GM10248 (cell line): ENCODE data around the gene ARFGEF3.
"Not testable (repeated sequence)": the region's sequence is repeated elsewhere in the genome, so short reads cannot be mapped to it uniquely, and the experiment has no call there.

ENCODE experiments used
- CTCF ChIA-PET: fragments of 300-600 bp; sonication (Branson Sonifier 250); formaldehyde crosslinking; extraction: SDS; loops from one replicate; lab custom pipeline; 2021; ENCODE audit warnings: antibody characterized with exemption; lab: Yijun Ruan, JAX
- POLR2A ChIA-PET: fragments of 350-650 bp; sonication (Branson Sonifier 250); formaldehyde crosslinking; extraction: SDS; loops from one replicate; lab custom pipeline; 2020; ENCODE audit warnings: antibody characterized with exemption; lab: Yijun Ruan, JAX
- DNase-seq: peaks from one replicate; pipeline ENCODE4 v3.0.0; 2012; ENCODE audit errors: extremely low spot score
- TF ChIP-seq, protein P1 (sequence below): IDR thresholded peaks from 2 replicates; pipeline ENCODE4 v1.5.1; 2012; ENCODE audit warnings: mild to moderate bottlenecking, low read depth; ENCODE audit errors: extremely low read depth, missing control alignments, control extremely low read depth

ARFGEF3 gene

DNA sequence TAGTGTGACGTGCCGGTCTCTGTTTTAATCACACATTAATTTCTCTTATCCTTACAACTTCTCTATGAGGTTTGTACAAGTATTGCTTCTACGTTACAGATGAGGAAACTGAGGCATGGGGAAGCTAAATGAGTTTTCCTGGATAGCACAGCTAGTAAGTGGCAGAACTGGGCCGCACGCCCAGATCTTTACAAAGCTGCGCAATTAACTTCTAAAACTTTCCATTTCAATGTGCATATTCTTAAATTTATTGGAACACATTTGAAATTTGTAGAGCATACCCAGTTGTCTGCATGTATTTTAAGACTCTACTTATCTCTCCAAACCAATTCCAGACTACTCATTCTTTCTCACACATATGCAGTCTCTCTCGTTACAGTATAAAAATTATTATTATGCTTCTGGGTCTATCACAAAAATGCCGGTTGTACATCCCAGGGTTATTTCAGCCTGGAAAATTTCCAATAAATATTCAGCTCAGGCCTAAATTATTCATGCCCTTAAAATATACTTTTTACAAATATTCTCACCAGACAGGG, 44.3 kb upstream of the ARFGEF3 start:
- POLR2A ChIA-PET = no interaction called here
- TF ChIP-seq, protein P1, sequence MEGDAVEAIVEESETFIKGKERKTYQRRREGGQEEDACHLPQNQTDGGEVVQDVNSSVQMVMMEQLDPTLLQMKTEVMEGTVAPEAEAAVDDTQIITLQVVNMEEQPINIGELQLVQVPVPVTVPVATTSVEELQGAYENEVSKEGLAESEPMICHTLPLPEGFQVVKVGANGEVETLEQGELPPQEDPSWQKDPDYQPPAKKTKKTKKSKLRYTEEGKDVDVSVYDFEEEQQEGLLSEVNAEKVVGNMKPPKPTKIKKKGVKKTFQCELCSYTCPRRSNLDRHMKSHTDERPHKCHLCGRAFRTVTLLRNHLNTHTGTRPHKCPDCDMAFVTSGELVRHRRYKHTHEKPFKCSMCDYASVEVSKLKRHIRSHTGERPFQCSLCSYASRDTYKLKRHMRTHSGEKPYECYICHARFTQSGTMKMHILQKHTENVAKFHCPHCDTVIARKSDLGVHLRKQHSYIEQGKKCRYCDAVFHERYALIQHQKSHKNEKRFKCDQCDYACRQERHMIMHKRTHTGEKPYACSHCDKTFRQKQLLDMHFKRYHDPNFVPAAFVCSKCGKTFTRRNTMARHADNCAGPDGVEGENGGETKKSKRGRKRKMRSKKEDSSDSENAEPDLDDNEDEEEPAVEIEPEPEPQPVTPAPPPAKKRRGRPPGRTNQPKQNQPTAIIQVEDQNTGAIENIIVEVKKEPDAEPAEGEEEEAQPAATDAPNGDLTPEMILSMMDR = no peak
- CTCF ChIA-PET = interaction anchor here (1.2 to 6.2 kb wide), 23 partner anchors 7 to 648 kb away, joined by 3 to 105 read pairs (median 9); partner anchors contain the start of gene HEBP2
- no peak for DNase-seq

DNA sequence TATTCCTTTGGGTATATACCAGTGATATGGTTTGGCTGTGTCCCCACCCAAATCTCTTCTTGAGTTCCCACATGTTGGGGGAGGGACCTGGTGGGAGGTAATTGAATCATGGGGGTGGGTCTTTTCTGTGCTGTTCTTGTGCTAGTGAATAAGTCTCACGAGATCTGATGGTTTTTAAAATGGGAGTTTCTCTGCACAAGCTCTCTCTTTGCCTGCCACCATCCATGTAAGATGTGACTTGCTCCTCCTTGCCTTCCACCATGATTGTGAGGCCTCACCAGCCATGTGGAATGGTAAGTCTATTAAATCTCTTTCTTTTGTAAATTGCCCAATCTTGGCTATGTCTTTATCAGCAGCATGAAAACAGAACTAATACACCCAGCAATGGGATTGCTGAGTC, 42.5 kb upstream of the ARFGEF3 start:
- CTCF ChIA-PET = interaction anchor here (0.6 to 3.4 kb wide), 6 partner anchors 9 to 1508 kb away, joined by 3 to 14 read pairs (median 4); no protein-coding TSS in a partner anchor
- DNase-seq, POLR2A ChIA-PET: not testable (repeated sequence)

DNA sequence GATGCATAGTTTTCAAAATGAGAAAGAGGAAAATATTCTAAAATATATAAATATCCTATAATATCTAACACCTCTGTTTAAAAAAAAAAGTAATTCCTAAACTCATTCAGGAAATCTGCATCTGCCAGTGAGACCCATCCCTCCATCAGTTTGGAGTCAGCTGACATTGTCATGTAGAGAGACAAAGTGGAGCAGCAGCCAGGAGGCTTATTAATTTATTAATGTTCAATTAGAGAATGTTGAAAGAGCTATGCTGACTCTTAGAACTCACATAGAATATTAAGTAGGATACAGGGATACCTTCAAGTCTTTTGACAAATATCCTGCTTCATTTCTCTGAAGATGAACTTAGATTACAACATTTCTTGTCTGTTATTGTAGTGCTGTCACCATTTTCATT, 41.8 kb upstream of the ARFGEF3 start:
- DNase-seq = no peak
- CTCF ChIA-PET = interaction anchor here (1.3 to 3.4 kb wide), 5 partner anchors 12 to 390 kb away, joined by 3 to 14 read pairs (median 5); no protein-coding TSS in a partner anchor
- POLR2A ChIA-PET = no interaction called here
- TF ChIP-seq, protein P1 = no peak

DNA sequence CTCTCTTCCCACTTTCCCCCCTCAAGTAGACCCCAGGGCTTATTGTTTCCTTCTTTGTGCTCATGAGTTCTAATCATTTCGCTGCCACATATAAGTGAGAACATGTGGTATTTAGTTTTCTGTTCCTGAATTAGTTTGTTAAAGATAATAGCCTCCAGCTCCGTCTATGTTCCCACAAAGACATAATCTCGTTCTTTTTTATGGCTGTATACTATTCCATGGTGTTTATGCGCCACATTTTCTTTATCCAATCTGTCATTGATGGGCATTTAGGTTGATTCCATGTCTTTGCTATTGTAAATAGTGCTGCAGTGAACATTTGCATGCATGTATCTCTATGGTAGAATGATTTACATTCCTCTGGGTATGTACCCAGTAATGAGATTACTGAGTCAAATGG, 37.6 kb upstream of the ARFGEF3 start:
- TF ChIP-seq, protein P1 = no peak
- ChIA-PET POLR2A (no interaction called here), CTCF (interaction anchor here (1.2 to 3.9 kb wide), 3 partner anchors 8 to 15 kb away, joined by 4 to 33 read pairs (median 7); no protein-coding TSS in a partner anchor)
- DNase-seq = no peak

DNA sequence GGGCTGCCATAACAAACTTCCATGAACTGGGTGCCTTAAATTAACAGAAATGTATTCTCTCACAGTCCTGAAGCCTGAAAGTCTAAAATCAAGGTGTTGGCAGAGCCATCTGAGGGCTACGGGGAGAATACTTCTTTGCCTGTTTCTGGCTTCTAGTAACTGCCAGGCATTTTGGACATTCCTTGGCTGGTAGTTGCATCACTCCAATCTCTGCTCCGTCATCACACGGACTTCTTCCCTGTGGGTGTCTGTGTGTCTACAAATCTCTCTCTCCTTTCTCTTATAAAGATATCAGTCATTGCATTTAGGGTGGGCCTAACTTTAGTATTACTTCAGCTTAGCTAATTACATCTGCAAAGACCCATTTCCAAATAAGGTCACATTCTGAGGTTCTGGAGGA, 33.6 kb upstream of the ARFGEF3 start:
- POLR2A ChIA-PET = no interaction called here
- CTCF ChIA-PET = interaction anchor here (1.1 to 1.3 kb wide), 3 partner anchors 9 to 390 kb away, joined by 3 to 5 read pairs (median 3); no protein-coding TSS in a partner anchor
- DNase-seq = no peak
- TF ChIP-seq, protein P1 = no peak

DNA sequence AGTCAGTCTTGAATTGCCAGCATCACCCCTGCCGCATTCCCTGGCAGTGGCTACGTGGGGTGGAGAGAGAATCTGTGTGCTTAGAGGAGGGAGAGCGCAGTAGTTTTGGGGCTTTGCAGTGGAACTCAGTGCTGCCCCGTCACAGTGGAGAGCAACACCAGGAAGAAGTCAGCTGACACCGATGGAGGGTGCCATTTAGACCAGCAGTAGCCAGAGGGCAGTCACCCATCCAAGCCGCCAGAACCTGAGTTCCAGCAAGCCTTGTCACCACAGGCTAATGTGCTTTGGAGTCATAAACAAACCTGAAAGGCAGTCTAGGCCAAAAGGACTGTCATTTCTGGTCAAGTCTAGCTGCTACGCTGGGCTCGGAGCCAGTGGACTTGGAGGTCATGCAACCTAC, 32.5 kb upstream of the ARFGEF3 start:
- ChIA-PET POLR2A (no interaction called here), CTCF (interaction anchor here (1.1 to 1.3 kb wide), 2 partner anchors 13 to 389 kb away, joined by 3 read pairs; no protein-coding TSS in a partner anchor)
- no peak for DNase-seq
- TF ChIP-seq, protein P1 = no peak

DNA sequence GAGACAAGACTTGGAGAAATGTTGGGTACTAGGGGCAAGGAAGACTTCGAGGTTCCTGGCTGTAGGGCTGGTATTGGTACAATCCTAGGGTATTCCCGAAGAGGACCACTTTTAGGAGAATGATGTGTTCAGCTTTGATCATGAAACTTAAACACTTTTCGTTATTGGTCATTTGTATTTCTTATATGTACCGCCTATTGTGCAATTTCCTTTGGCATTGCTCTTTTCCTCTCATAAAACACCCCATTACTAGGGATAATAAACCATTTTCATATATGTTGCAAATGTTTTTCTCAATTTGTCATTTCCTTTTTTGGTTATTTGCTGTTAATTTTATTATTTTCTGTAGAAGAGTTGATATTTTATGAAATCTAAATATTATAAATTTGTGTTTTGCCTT, 18.9 kb upstream of the ARFGEF3 start:
- CTCF ChIA-PET = interaction anchor here (1.3 to 1.4 kb wide), 2 partner anchors 8 to 12 kb away, joined by 3 read pairs; no protein-coding TSS in a partner anchor
- POLR2A ChIA-PET = no interaction called here
- TF ChIP-seq, protein P1 = no peak
- DNase-seq = no peak
